Measurements from ENCODE around the gene SCYL1. TPM values are rescaled to one million over a fixed set of nuclear protein-coding genes. Genes with fewer than 3 reads are reported as not detected.

The SCYL1 gene
- total RNA-seq, 1 donor from 2014 or later, result 67.4 TPM

DNA sequence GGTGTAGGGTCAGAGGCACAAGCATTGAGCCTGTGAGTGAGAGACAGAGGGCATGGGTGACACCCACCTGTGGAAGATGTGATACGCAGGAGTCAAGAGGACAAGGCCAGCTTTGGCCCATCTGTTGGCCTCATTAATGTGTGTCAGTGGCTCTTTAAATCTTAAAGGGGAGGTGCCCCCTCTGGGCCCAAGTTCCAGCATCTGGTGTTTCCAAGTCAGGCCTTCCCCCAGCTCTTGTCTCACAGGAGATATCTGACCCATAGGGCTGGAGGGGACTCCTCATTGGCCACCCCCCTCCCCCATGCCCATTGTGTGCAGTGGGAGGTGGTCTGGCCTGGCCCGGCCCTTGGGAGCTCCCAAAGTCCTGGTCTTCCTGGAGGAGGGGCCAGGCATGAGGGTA, 61.8 kb downstream of the SCYL1 start:
- DNase-seq, result no peak

Other genes with a start within 250 kb of the SCYL1 start
- 11.4 and 12.3 TPM in 2 replicates for gene CDC42EP2, start 210.2 kb upstream of the SCYL1 start, total RNA-seq
- gene DPF2, start 191.2 kb upstream of the SCYL1 start, total RNA-seq, result 32.7 and 60.4 TPM in 2 replicates
- 0.17 and 0.23 TPM in 2 replicates for gene TIGD3, start 170.3 kb upstream of the SCYL1 start, total RNA-seq
- 1.0 and 3.3 TPM in 2 replicates for gene SLC25A45, start 142.4 kb upstream of the SCYL1 start, total RNA-seq
- 152 and 238 TPM in 2 replicates for gene FRMD8, start 138.4 kb upstream of the SCYL1 start, total RNA-seq
- gene NEAT1, start 102.3 kb upstream of the SCYL1 start, total RNA-seq, result 50.4 and 189 TPM in 2 replicates
- gene MALAT1, start 26.0 kb upstream of the SCYL1 start, total RNA-seq, result 2,930 and 8,332 TPM in 2 replicates
- 31.1 and 48.2 TPM in 2 replicates for gene LTBP3, start 33.3 kb downstream of the SCYL1 start, total RNA-seq
- 38.7 and 47.5 TPM in 2 replicates for gene ZNRD2, start 45.4 kb downstream of the SCYL1 start, total RNA-seq
- 23.3 and 24.8 TPM in 2 replicates for gene FAM89B, start 47.5 kb downstream of the SCYL1 start, total RNA-seq
- gene EHBP1L1, start 51.0 kb downstream of the SCYL1 start, total RNA-seq, result 15.7 and 15.9 TPM in 2 replicates
- gene KCNK7, start 70.7 kb downstream of the SCYL1 start, total RNA-seq, result 0.14 and 0.17 TPM in 2 replicates
- 118 and 171 TPM in 2 replicates for gene MAP3K11, start 89.1 kb downstream of the SCYL1 start, total RNA-seq
- gene PCNX3, start 90.7 kb downstream of the SCYL1 start, total RNA-seq, result 18.0 and 34.8 TPM in 2 replicates
- gene SIPA1, start 113.0 kb downstream of the SCYL1 start, total RNA-seq, result 72.2 and 102 TPM in 2 replicates
- 17.3 and 17.7 TPM in 2 replicates for gene RELA, start 137.8 kb downstream of the SCYL1 start, total RNA-seq
- gene KAT5, start 187.2 kb downstream of the SCYL1 start, total RNA-seq, result 35.7 and 38.5 TPM in 2 replicates
- 30.6 and 96.1 TPM in 2 replicates for gene RNASEH2C, start 195.7 kb downstream of the SCYL1 start, total RNA-seq